Pulmonary artery endothelial cell (primary cell): ENCODE data around the gene LENG8. TPM values are rescaled to one million over a fixed set of nuclear protein-coding genes. Genes with fewer than 3 reads are reported as not detected.
"Not testable (repeated sequence)": the region's sequence is repeated elsewhere in the genome, so short reads cannot be mapped to it uniquely, and the experiment has no call there.

Experiments used
- DNase-seq: peaks from one replicate; pipeline ENCODE4 v3.0.0-alpha.2; 2011; ENCODE audit warnings: low read depth, low spot score
- total RNA-seq: library from RNA; depleted of rRNA; stranded (reverse); fragments of >200 nt; gene quantifications from 2 replicates; pipeline ENCODE4 v1.2.3, GENCODE V29; 2014

Gene LENG8
- total RNA-seq, 1 donor from 2014 or later: 26.8 TPM

- no peak for DNase-seq
Observed at GRCh38 chr19:54478677-54479266, 29.8 kb downstream of the LENG8 start.

- no peak for DNase-seq
Observed at GRCh38 chr19:54480051-54480450, 31.1 kb downstream of the LENG8 start.

GRCh38 chr19:54481326-54481930 lies 32.4 kb downstream of the LENG8 start:
- no peak for DNase-seq

- no peak for DNase-seq
Observed at GRCh38 chr19:54482889-54483288, 33.9 kb downstream of the LENG8 start.

- DNase-seq: no peak
Observed at GRCh38 chr19:54484451-54484850, 35.5 kb downstream of the LENG8 start.

- no peak for DNase-seq
Observed at GRCh38 chr19:54485851-54486250, 36.9 kb downstream of the LENG8 start.

GRCh38 chr19:54489341-54489740 lies 40.3 kb downstream of the LENG8 start:
- DNase-seq: no peak

GRCh38 chr19:54489766-54490165 lies 40.8 kb downstream of the LENG8 start:
- DNase-seq: no peak

GRCh38 chr19:54492568-54492967 lies 43.6 kb downstream of the LENG8 start:
- DNase-seq: no peak

- DNase-seq: not testable (repeated sequence)
Observed at GRCh38 chr19:54493056-54493455, 44.1 kb downstream of the LENG8 start.

GRCh38 chr19:54493967-54494585 lies 45.1 kb downstream of the LENG8 start:
- no peak for DNase-seq

- not testable (repeated sequence) for DNase-seq
Observed at GRCh38 chr19:54495284-54495683, 46.3 kb downstream of the LENG8 start.

GRCh38 chr19:54497747-54498450 lies 48.9 kb downstream of the LENG8 start:
- DNase-seq: not testable (repeated sequence)

GRCh38 chr19:54498451-54498772 lies 49.4 kb downstream of the LENG8 start:
- not testable (repeated sequence) for DNase-seq

- DNase-seq: no peak
Observed at GRCh38 chr19:54502518-54503048, 53.6 kb downstream of the LENG8 start, which contains the start of gene LAIR2. Gene LAIR2 (plus strand): TSS chr19:54502831. CDS start chr19:54502919, 88 bp downstream.

- not testable (repeated sequence) for DNase-seq
Observed at GRCh38 chr19:54505542-54505941, 56.5 kb downstream of the LENG8 start.

GRCh38 chr19:54506079-54506478 lies 57.1 kb downstream of the LENG8 start:
- no peak for DNase-seq

GRCh38 chr19:54507038-54507717 lies 58.2 kb downstream of the LENG8 start:
- DNase-seq: not testable (repeated sequence)

- no peak for DNase-seq
Observed at GRCh38 chr19:54507824-54508223, 58.8 kb downstream of the LENG8 start.

- DNase-seq: not testable (repeated sequence)
Observed at GRCh38 chr19:54508487-54508886, 59.5 kb downstream of the LENG8 start.

- DNase-seq: not testable (repeated sequence)
Observed at GRCh38 chr19:54509200-54509940, 60.4 kb downstream of the LENG8 start.
